C1 segment of cervical spinal cord (tissue), 14 donors: Measurements from ENCODE around the gene OSBPL7.
"Not testable (repeated sequence)": the region's sequence is repeated elsewhere in the genome, so short reads cannot be mapped to it uniquely, and the experiment has no call there.

Experiments
- DNase-seq, 14 donors: peaks; one replicate each; lab custom pipeline; 2025; lab: John Stamatoyannopoulos, UW

The OSBPL7 gene

DNA sequence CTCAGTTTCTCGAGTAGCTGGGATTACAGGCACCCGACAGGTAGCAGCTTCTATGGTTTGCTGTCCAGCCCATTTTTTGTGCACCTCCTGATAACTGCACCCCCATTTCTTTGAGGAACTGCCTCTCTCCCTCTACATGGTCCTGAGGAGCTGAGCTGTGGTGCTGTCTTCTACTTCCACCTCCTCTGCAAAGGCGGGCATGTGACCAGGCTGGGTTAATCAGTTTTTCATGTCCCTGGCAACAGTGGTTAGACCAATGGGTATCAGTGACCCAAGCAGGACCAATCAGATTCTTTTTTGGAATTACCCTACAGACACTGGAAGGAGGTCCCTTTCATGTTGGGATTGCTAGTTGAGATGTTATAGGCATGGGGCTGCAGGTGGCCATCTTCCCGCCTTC lies 47.3 kb downstream of the OSBPL7 start:
- DNase-seq: no peak

DNA sequence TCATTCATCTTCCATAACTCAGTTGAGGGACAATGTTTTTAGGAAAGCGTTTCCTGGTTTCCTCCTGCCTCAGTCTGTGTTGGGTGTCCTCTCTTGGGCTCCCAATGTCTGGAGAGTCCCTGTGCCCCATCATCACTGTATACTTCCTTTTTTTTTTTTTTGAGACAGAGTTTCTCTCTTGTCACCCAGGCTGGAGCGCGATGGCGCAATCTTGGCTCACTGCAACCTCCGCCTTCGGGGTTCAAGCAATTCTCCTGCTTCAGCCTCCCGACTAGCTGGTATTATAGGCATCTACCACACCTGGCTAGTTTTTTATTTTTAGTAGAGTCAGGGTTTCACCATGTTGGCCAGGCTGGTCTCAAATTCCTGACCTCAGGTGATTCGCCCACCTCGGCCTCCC lies 47.9 kb downstream of the OSBPL7 start:
- not testable (repeated sequence) for DNase-seq

DNA sequence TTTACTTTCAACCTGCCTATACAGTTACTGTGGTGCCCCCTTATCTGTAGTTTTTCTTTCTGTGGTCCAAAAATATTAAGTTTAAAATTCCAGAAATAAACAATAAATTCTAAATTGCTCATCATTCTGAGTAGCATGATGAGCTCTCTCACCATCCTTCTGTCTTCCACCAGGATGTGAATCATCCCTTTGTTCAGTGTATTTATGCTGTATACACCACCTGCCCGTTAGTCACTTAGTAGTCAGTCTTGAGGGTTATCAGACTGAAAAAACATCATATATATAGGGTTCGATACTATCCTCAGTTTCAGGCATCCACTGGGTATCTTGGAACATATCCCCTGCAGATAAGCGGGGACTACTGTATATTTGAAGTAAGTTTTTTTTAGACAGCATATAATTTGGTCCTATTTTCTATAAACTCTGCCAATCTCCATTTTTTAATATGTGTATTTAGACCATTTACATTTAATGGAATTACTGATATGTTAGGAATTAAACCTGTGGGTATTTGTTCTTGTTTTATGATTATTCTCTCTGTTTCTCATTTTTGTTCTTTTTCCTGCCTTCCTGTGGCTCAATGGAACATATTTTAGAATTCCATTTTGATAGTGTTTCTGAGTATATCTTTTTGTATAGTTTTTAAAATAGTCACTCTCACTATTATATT lies 57.5 kb downstream of the OSBPL7 start:
- DNase-seq: no peak

DNA sequence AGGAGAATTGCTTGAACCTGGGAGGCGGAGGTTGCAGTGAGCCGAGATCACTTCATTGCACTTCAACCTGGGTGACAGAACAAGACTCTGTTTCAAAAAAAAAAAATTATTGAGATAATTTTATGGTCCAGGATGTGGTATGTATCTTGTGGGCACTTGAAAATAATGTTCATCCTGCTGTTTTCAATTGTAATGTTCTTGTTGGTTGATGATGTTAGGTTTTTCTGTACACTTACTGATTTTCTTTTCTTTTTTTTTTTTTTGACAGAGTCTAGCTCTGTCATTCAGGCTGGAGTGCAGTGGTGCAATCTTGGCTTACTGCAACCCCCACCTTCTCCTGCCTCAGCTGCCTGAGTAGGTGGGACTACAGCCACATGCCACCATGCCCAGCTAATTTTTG lies 58.9 kb downstream of the OSBPL7 start:
- DNase-seq: no peak

DNA sequence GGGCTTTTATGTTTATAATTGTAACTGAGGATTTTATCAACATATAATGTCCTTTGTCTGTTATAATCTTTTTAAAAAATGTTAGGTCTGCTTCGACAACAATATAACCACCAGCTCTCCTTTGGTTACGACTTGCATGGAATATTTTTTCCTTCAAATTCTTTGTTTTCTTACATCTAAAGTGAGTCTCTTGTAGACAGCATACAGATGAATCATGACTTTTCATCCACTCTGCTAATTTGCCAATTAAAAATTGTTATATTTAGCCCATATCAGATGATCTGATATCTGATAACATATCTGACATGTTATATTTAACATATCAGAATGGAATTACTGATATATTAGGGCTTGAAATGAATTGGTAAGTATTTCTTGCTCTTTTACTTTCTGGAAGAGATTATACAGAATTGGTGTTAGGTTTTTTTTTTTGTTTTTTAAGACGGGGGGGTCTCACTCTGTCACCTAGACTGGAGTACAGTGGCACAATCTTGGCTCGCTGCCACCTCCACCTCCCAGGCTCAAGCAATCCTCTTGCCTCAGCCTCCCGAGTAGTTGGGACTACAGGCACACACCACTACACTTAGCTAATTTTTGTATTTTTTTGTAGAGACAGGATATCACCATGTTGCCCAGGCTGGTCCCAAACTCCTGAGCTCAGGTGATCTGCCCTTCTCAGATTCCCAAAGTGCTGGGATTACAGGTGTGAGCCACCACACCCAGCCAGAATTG lies 61.0 kb downstream of the OSBPL7 start:
- DNase-seq: no peak

DNA sequence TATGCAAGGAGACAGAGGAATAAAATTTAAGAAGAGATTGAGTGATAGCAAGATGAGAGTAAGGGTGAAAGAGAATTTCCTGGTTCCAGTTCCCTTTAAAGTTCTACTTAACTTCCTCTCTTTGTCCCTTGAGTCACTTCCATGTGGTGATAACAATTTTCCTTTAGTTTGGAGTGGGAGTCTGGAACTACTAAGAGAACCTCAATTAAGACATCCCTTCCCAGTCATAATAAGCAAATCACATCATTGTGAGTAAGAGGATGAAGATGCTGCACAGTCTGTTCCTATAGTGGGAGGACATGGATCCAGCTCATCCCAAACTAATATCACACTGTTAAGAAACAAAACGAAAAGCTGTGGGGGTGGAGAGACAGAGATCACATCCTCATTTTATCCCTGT lies 64.2 kb downstream of the OSBPL7 start:
- DNase-seq: no peak
